HG02938 (cell line): ENCODE measurements around the gene OXSM.

Experiments
- ATAC-seq: cut with Tn5 transposase; IDR thresholded peaks from one replicate; pipeline ENCODE4 v1.9.1; 2021; ENCODE audit warnings: mild to moderate bottlenecking, moderate library complexity; ENCODE audit not compliant: unreplicated experiment

The OXSM gene

GRCh38 chr3:25789596-25790556 lies at the start of gene OXSM:
Gene OXSM (plus strand): TSS chr3:25790090. CDS start chr3:25791021, 931 bp downstream.
- peak; percentile 95 for ATAC-seq

- ATAC-seq: no peak
Observed at GRCh38 chr3:25744470-25744869, 45.4 kb upstream of the OXSM start.

GRCh38 chr3:25747033-25747432 lies 42.9 kb upstream of the OXSM start:
- no peak for ATAC-seq

GRCh38 chr3:25748189-25748588 lies 41.7 kb upstream of the OXSM start:
- ATAC-seq: no peak

GRCh38 chr3:25749031-25749581 lies 40.8 kb upstream of the OXSM start:
- no peak for ATAC-seq

- no peak for ATAC-seq
Observed at GRCh38 chr3:25751048-25751447, 38.8 kb upstream of the OXSM start.

GRCh38 chr3:25751725-25752124 lies 38.2 kb upstream of the OXSM start:
- no peak for ATAC-seq

GRCh38 chr3:25768851-25769250 lies 21.0 kb upstream of the OXSM start:
- peak; percentile 99 for ATAC-seq

- no peak for ATAC-seq
Observed at GRCh38 chr3:25775936-25776335, 14.0 kb upstream of the OXSM start.

GRCh38 chr3:25780618-25781017 lies 9.3 kb upstream of the OXSM start:
- ATAC-seq: no peak

- ATAC-seq: peak; percentile 2
Observed at GRCh38 chr3:25781145-25781757, 8.6 kb upstream of the OXSM start.

- peak; percentile 63 for ATAC-seq
Observed at GRCh38 chr3:25781758-25782594, 7.9 kb upstream of the OXSM start.

GRCh38 chr3:25782636-25782937 lies 7.3 kb upstream of the OXSM start:
- ATAC-seq: no peak

- ATAC-seq: peak; percentile 64
Observed at GRCh38 chr3:25782938-25783660, 6.8 kb upstream of the OXSM start, which contains the start of gene NGLY1. Gene NGLY1 (minus strand): TSS chr3:25783443. CDS start chr3:25783390, 53 bp downstream.

GRCh38 chr3:25783661-25784512 lies 6.0 kb upstream of the OXSM start:
- ATAC-seq: peak; percentile 9

- no peak for ATAC-seq
Observed at GRCh38 chr3:25784971-25785370, 4.9 kb upstream of the OXSM start.

- ATAC-seq: no peak
Observed at GRCh38 chr3:25785826-25786225, 4.1 kb upstream of the OXSM start.

- no peak for ATAC-seq
Observed at GRCh38 chr3:25787689-25788088, 2.2 kb upstream of the OXSM start.

GRCh38 chr3:25789209-25789595 lies 688 bp upstream of the OXSM start:
- no peak for ATAC-seq
